Parathyroid adenoma (tissue), 2 donors: Measurements from ENCODE around the gene CRLF3.

Experiments
- H2AFZ ChIP-seq: fragments of 300-600 bp; sonication (generic); one replicate; pipeline ENCODE4 v1.7.0; 2017; ENCODE audit warnings: antibody characterized with exemption, mild to moderate bottlenecking
- H3K27ac ChIP-seq: fragments of 300-600 bp; sonication (generic); one replicate; pipeline ENCODE4 v1.7.0; 2017
- H3K27me3 ChIP-seq: fragments of 300-600 bp; sonication (generic); one replicate; pipeline ENCODE4 v1.7.0; 2017; ENCODE audit warnings: low read length; ENCODE audit not compliant: control insufficient read depth, insufficient read depth
- H3K36me3 ChIP-seq: fragments of 300-600 bp; sonication (generic); one replicate; pipeline ENCODE4 v1.7.0; 2017; ENCODE audit warnings: low read length; ENCODE audit not compliant: control insufficient read depth, insufficient read depth
- H3K4me1 ChIP-seq: fragments of 300-600 bp; sonication (generic); one replicate; pipeline ENCODE4 v1.7.0; 2017; ENCODE audit warnings: control low read depth
- H3K4me2 ChIP-seq: fragments of 300-600 bp; sonication (generic); one replicate; pipeline ENCODE4 v1.7.0; 2017; ENCODE audit warnings: low read length
- H3K4me3 ChIP-seq: fragments of 300-600 bp; sonication (generic); one replicate; pipeline ENCODE4 v1.7.0; 2017; ENCODE audit warnings: low read depth, low read length
- H3K79me2 ChIP-seq: fragments of 300-600 bp; sonication (generic); one replicate; pipeline ENCODE4 v1.7.0; 2017; ENCODE audit warnings: control low read depth
- H3K9ac ChIP-seq: fragments of 300-600 bp; sonication (generic); one replicate; pipeline ENCODE4 v1.7.0; 2017; ENCODE audit warnings: mild to moderate bottlenecking
- H3K9me3 ChIP-seq: fragments of 300-600 bp; sonication (generic); one replicate; pipeline ENCODE4 v1.7.0; 2017; ENCODE audit warnings: low read length; ENCODE audit not compliant: control insufficient read depth
- CTCF ChIP-seq: fragments of 300-600 bp; sonication (generic); IDR thresholded peaks from one replicate; pipeline ENCODE4 v1.7.0; 2017; ENCODE audit warnings: antibody characterized with exemption, mild to moderate bottlenecking
- donor health status: primary hyperparathyroidism.

CRLF3 gene

GRCh38 chr17:30805944-30806456 lies 18.5 kb downstream of the CRLF3 start:
- Histone ChIP-seq H3K36me3 (no peaks in the 10 kb centered on the region), H3K27ac (no peak overlapping the region), H3K9ac (no peak overlapping the region), H3K4me3 (no peak overlapping the region), H3K9me3 (no peaks in the 10 kb centered on the region), H2AFZ (no peak overlapping the region), H3K79me2 (no peaks in the 10 kb centered on the region), H3K27me3 (no peaks in the 10 kb centered on the region), H3K4me2 (no peak overlapping the region), H3K4me1 (no peaks in the 10 kb centered on the region)
- TF ChIP-seq CTCF = no peak

- no peaks in the 10 kb centered on the region for H3K27me3 ChIP-seq
- H3K79me2 ChIP-seq = no peaks in the 10 kb centered on the region
- H3K4me1 ChIP-seq = peaks cover 6% of the 10 kb centered on the region
- H3K27ac ChIP-seq = no peak overlapping the region
- no peak for TF ChIP-seq CTCF
- no peaks in the 10 kb centered on the region for H3K36me3 ChIP-seq
- no peak overlapping the region for H3K4me2 ChIP-seq
- H3K9me3 ChIP-seq = no peaks in the 10 kb centered on the region
- no peak overlapping the region for H2AFZ ChIP-seq
- no peak overlapping the region for H3K9ac ChIP-seq
- H3K4me3 ChIP-seq = no peak overlapping the region
These were observed 22.8 kb downstream of the CRLF3 start for GRCh38 chr17:30801671-30802070.

GRCh38 chr17:30796016-30796415 lies 28.5 kb downstream of the CRLF3 start:
- Histone ChIP-seq H3K27me3 (no peaks in the 10 kb centered on the region), H3K4me2 (no peak overlapping the region), H3K9ac (no peak overlapping the region), H2AFZ (no peak overlapping the region), H3K9me3 (no peaks in the 10 kb centered on the region), H3K27ac (no peak overlapping the region), H3K79me2 (no peaks in the 10 kb centered on the region), H3K4me1 (peaks cover 9% of the 10 kb centered on the region), H3K36me3 (no peaks in the 10 kb centered on the region), H3K4me3 (no peak overlapping the region)
- TF ChIP-seq CTCF = no peak

GRCh38 chr17:30794372-30794771 lies 30.1 kb downstream of the CRLF3 start:
- no peaks in the 10 kb centered on the region for H3K27me3 ChIP-seq
- TF ChIP-seq CTCF = no peak
- no peak overlapping the region for H2AFZ ChIP-seq
- peaks cover 8% of the 10 kb centered on the region for H3K4me1 ChIP-seq
- no peak overlapping the region for H3K9ac ChIP-seq
- H3K27ac ChIP-seq = peak overlapping the region; percentile 63
- no peaks in the 10 kb centered on the region for H3K9me3 ChIP-seq
- no peaks in the 10 kb centered on the region for H3K79me2 ChIP-seq
- no peaks in the 10 kb centered on the region for H3K36me3 ChIP-seq
- H3K4me2 ChIP-seq = no peak overlapping the region
- H3K4me3 ChIP-seq = no peak overlapping the region

GRCh38 chr17:30793282-30793977 lies 31.1 kb downstream of the CRLF3 start:
- H2AFZ ChIP-seq = peak overlapping the region; percentile 5
- no peaks in the 10 kb centered on the region for H3K9me3 ChIP-seq
- no peaks in the 10 kb centered on the region for H3K27me3 ChIP-seq
- peaks cover 11% of the 10 kb centered on the region for H3K4me1 ChIP-seq
- no peak overlapping the region for H3K9ac ChIP-seq
- no peaks in the 10 kb centered on the region for H3K79me2 ChIP-seq
- no peaks in the 10 kb centered on the region for H3K36me3 ChIP-seq
- H3K4me3 ChIP-seq = peak overlapping the region; percentile 7
- no peak for TF ChIP-seq CTCF
- peak overlapping the region; percentile 2 for H3K4me2 ChIP-seq
- H3K27ac ChIP-seq = peak overlapping the region; percentile 63
